ENCODE measurements around the gene ZNF888. TPM values are rescaled to one million over a fixed set of nuclear protein-coding genes. Genes with fewer than 3 reads are reported as not detected.

ZNF888 gene
- 0.26 and 0.34 TPM in 2 replicates for polyA plus RNA-seq
- polyA minus RNA-seq = 1.2 TPM in 2 replicates

GRCh38 chr19:52922841-52923777 is at the start of gene ZNF888:
ZNF888 (minus strand) TSS chr19:52923428; CDS start chr19:52917873, 5,555 bp downstream.
- H3K9me3 ChIP-seq (ENCODE audit: low read length) = no peaks in the 10 kb centered on the region
- H3K4me2 ChIP-seq (ENCODE audit: low read length) = peak within 1 kb of the TSS; percentile 44
- H4K20me1 ChIP-seq (ENCODE audit: insufficient read depth) = no peaks in the 10 kb centered on the region
- no peak within 1 kb of the TSS for H3K27ac ChIP-seq (ENCODE audit: low read length)
- peaks cover 7% of the 10 kb centered on the region for H3K27me3 ChIP-seq (ENCODE audit: insufficient read depth, low read depth, low read length)
- TF ChIP-seq, protein P1, sequence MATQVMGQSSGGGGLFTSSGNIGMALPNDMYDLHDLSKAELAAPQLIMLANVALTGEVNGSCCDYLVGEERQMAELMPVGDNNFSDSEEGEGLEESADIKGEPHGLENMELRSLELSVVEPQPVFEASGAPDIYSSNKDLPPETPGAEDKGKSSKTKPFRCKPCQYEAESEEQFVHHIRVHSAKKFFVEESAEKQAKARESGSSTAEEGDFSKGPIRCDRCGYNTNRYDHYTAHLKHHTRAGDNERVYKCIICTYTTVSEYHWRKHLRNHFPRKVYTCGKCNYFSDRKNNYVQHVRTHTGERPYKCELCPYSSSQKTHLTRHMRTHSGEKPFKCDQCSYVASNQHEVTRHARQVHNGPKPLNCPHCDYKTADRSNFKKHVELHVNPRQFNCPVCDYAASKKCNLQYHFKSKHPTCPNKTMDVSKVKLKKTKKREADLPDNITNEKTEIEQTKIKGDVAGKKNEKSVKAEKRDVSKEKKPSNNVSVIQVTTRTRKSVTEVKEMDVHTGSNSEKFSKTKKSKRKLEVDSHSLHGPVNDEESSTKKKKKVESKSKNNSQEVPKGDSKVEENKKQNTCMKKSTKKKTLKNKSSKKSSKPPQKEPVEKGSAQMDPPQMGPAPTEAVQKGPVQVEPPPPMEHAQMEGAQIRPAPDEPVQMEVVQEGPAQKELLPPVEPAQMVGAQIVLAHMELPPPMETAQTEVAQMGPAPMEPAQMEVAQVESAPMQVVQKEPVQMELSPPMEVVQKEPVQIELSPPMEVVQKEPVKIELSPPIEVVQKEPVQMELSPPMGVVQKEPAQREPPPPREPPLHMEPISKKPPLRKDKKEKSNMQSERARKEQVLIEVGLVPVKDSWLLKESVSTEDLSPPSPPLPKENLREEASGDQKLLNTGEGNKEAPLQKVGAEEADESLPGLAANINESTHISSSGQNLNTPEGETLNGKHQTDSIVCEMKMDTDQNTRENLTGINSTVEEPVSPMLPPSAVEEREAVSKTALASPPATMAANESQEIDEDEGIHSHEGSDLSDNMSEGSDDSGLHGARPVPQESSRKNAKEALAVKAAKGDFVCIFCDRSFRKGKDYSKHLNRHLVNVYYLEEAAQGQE (IDR thresholded peaks at IDR 0.05; ENCODE audit: borderline replicate concordance) = no peak
- TF ChIP-seq MXI1 (conservative IDR thresholded peaks at IDR 0.05; ENCODE audit: poor library complexity, severe bottlenecking) = peak; percentile 73
- TF ChIP-seq EZH2 (IDR thresholded peaks at IDR 0.05; ENCODE audit: borderline replicate concordance, insufficient read depth, low read length, poor library complexity, severe bottlenecking) = no peak
- TF ChIP-seq POLR2AphosphoS5 (IDR thresholded peaks at IDR 0.05) = no peak
- TF ChIP-seq SMC3 (conservative IDR thresholded peaks at IDR 0.05; ENCODE audit: poor library complexity) = no peak
- TF ChIP-seq RAD21 (conservative IDR thresholded peaks at IDR 0.05) = no peak
- TF ChIP-seq EP300 (conservative IDR thresholded peaks at IDR 0.05; ENCODE audit: poor library complexity, severe bottlenecking) = no peak
- no peaks in the 10 kb centered on the region for H3K9me2 ChIP-seq (ENCODE audit: insufficient read depth, low read length)
- H3F3A ChIP-seq (ENCODE audit: insufficient read depth, low read length, poor library complexity, severe bottlenecking) = no peaks in the 10 kb centered on the region
- H2AFZ ChIP-seq (ENCODE audit: low read depth, low read length) = peak within 1 kb of the TSS; percentile 76
- H3K36me3 ChIP-seq (ENCODE audit: insufficient read depth, low read length) = no peaks in the 10 kb centered on the region
- H3K9ac ChIP-seq (ENCODE audit: low read length) = peak within 1 kb of the TSS; percentile 50
- peak within 1 kb of the TSS; percentile 73 for H3K4me3 ChIP-seq (ENCODE audit: low read length)
- no peaks in the 10 kb centered on the region for H3K79me2 ChIP-seq (replicated peaks; ENCODE audit: insufficient read depth, low read length)

DNA sequence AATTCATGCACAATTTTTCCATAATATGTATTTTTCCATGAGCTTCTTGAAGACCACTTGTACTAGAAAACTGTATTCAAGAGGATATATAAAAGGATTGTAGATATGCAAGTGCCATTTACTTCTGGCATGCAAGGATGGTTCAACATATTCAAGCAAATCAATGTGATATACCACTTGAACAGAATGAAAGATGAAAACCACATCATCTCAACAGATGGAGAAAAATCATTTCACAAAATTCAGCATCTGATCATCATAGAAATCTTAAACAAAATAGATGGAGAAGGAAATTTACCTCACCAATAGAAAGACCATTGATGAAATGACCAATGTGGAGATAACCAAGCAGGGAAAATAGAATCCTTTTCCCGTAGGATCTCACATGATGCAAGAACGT is 44.5 kb upstream of the ZNF888 start:
- no peak overlapping the region for H3K9ac ChIP-seq (ENCODE audit: low read length)
- H3K27ac ChIP-seq (ENCODE audit: low read length) = no peak overlapping the region
- H3K36me3 ChIP-seq (ENCODE audit: insufficient read depth, low read length) = no peaks in the 10 kb centered on the region
- H3K4me3 ChIP-seq (ENCODE audit: low read length) = no peak overlapping the region
- no peaks in the 10 kb centered on the region for H3K9me2 ChIP-seq (ENCODE audit: insufficient read depth, low read length)
- H3K4me2 ChIP-seq (ENCODE audit: low read length) = no peak overlapping the region
- no peaks in the 10 kb centered on the region for H3K79me2 ChIP-seq (replicated peaks; ENCODE audit: insufficient read depth, low read length)
- H3K27me3 ChIP-seq (ENCODE audit: insufficient read depth, low read depth, low read length) = no peaks in the 10 kb centered on the region
- TF ChIP-seq TAF1 (IDR thresholded peaks at IDR 0.05; ENCODE audit: low read depth) (no peak), MXI1 (conservative IDR thresholded peaks at IDR 0.05; ENCODE audit: poor library complexity, severe bottlenecking) (no peak), RAD21 (conservative IDR thresholded peaks at IDR 0.05) (no peak), CTCF (IDR thresholded peaks at IDR 0.05; ENCODE audit: poor library complexity, severe bottlenecking) (no peak), SMC3 (conservative IDR thresholded peaks at IDR 0.05; ENCODE audit: poor library complexity) (no peak), POLR2AphosphoS5 (IDR thresholded peaks at IDR 0.05) (no peak), EZH2 (IDR thresholded peaks at IDR 0.05; ENCODE audit: borderline replicate concordance, insufficient read depth, low read length, poor library complexity, severe bottlenecking) (no peak), EP300 (conservative IDR thresholded peaks at IDR 0.05; ENCODE audit: poor library complexity, severe bottlenecking) (no peak)
- TF ChIP-seq, protein P1 (IDR thresholded peaks at IDR 0.05; ENCODE audit: borderline replicate concordance) = no peak
- peaks cover 4% of the 10 kb centered on the region for H3K9me3 ChIP-seq (ENCODE audit: low read length)
- H4K20me1 ChIP-seq (ENCODE audit: insufficient read depth) = no peaks in the 10 kb centered on the region
- no peaks in the 10 kb centered on the region for H3F3A ChIP-seq (ENCODE audit: insufficient read depth, low read length, poor library complexity, severe bottlenecking)
- no peak overlapping the region for H2AFZ ChIP-seq (ENCODE audit: low read depth, low read length)

All from neural cell (in vitro differentiated cells).